HG03521 (cell line): ENCODE measurements around the gene CABLES1.

Experiments used
- ATAC-seq: cut with Tn5 transposase; IDR thresholded peaks from one replicate; pipeline ENCODE4 v1.9.1; 2021; ENCODE audit warnings: mild to moderate bottlenecking, moderate library complexity; ENCODE audit not compliant: unreplicated experiment

Gene CABLES1

GRCh38 chr18:23189768-23190661 is 54.7 kb downstream of the CABLES1 start:
- no peak for ATAC-seq

GRCh38 chr18:23191232-23191631 is 55.9 kb downstream of the CABLES1 start:
- no peak for ATAC-seq

- no peak for ATAC-seq
These were observed 58.5 kb downstream of the CABLES1 start for GRCh38 chr18:23193742-23194141.

GRCh38 chr18:23194155-23194996 is 59.1 kb downstream of the CABLES1 start:
- no peak for ATAC-seq

GRCh38 chr18:23194997-23195957 is 60.0 kb downstream of the CABLES1 start:
- no peak for ATAC-seq

- ATAC-seq = no peak
These were observed 61.1 kb downstream of the CABLES1 start for GRCh38 chr18:23196119-23197007.

GRCh38 chr18:23198217-23198845 is 63.0 kb downstream of the CABLES1 start:
- ATAC-seq = no peak

- no peak for ATAC-seq
These were observed 65.5 kb downstream of the CABLES1 start for GRCh38 chr18:23200756-23201155.

GRCh38 chr18:23201741-23202140 is 66.5 kb downstream of the CABLES1 start:
- no peak for ATAC-seq

- ATAC-seq = no peak
These were observed 68.7 kb downstream of the CABLES1 start for GRCh38 chr18:23203891-23204432.

GRCh38 chr18:23204589-23205235 is 69.4 kb downstream of the CABLES1 start:
- no peak for ATAC-seq

- ATAC-seq = no peak
These were observed 70.7 kb downstream of the CABLES1 start for GRCh38 chr18:23205980-23206379.

- ATAC-seq = no peak
These were observed 72.1 kb downstream of the CABLES1 start for GRCh38 chr18:23207191-23207955.

- ATAC-seq = no peak
These were observed 72.7 kb downstream of the CABLES1 start for GRCh38 chr18:23207994-23208393.

GRCh38 chr18:23208600-23208999 is 73.3 kb downstream of the CABLES1 start:
- ATAC-seq = no peak

- no peak for ATAC-seq
These were observed 73.7 kb downstream of the CABLES1 start for GRCh38 chr18:23209031-23209430.

GRCh38 chr18:23209796-23210195 is 74.5 kb downstream of the CABLES1 start:
- no peak for ATAC-seq

GRCh38 chr18:23210526-23210925 is 75.2 kb downstream of the CABLES1 start:
- ATAC-seq = no peak
